ENCODE results near the gene IER5L. TPM values are rescaled to one million over a fixed set of nuclear protein-coding genes. Genes with fewer than 3 reads are reported as not detected.

Gene IER5L
- total and polyA plus RNA-seq, 9 of the 15 experiments (the other 6 are each of a cell fraction or from before 2014, with no cell fraction given): 0.14 to 11.9 (median 0.52) TPM

- TF ChIP-seq TBP (optimal IDR thresholded peaks at IDR 0.05; ENCODE audit: low read depth, low read length) (peak; percentile 53), AFF1 (IDR thresholded peaks at IDR 0.05; ENCODE audit: low read depth in 1 of 2, partially characterized antibody in 2 of 2) (no peak), SP1 (CRISPR knock-in tag; IDR thresholded peaks at IDR 0.05) (peak; percentile 88), NEUROD1 (IDR thresholded peaks at IDR 0.05; ENCODE audit: borderline replicate concordance, low read depth, low read length, partially characterized antibody) (peak; percentile 72), ZMIZ1 (IDR thresholded peaks at IDR 0.05; ENCODE audit: low read depth in 2 of 2, low read length in 2 of 2) (peak in 1 of 2 experiments; percentile 19; a peak in 1 of 4 replicates), ZNF639 (CRISPR knock-in tag; conservative IDR thresholded peaks at IDR 0.05 in 1 of 2, IDR thresholded peaks at IDR 0.05 in 1 of 2) (0 out of 4 replicates have a peak, but pooled peaks of 1 of the 2 experiments have one; percentile 22), ZNF197 (CRISPR knock-in tag; IDR thresholded peaks at IDR 0.05; ENCODE audit: low read depth) (no peak), RAD21 (CRISPR knock-in tag; conservative IDR thresholded peaks at IDR 0.05 in 1 of 2, IDR thresholded peaks at IDR 0.05 in 1 of 2) (peak; percentile 84 to 91), RBFOX2 (IDR thresholded peaks at IDR 0.05; ENCODE audit: low read depth, low read length) (peak; percentile 71), MCM5 (IDR thresholded peaks at IDR 0.05; ENCODE audit: low read depth) (no peak), DPF2 (IDR thresholded peaks at IDR 0.05) (no peak), SPI1 (IDR thresholded peaks at IDR 0.05; ENCODE audit: borderline replicate concordance, low read depth, low read length) (peak; percentile 34; the same call in 1 of the 2 replicates), MAZ (CRISPR knock-in tag; conservative IDR thresholded peaks at IDR 0.05 in 1 of 2, IDR thresholded peaks at IDR 0.05 in 1 of 2) (peak in 1 of 2 experiments; percentile 81; a peak in 3 of 4 replicates), HSF4 (CRISPR knock-in tag; IDR thresholded peaks at IDR 0.05; ENCODE audit: borderline replicate concordance) (no peak), SRSF9 (IDR thresholded peaks at IDR 0.05; ENCODE audit: borderline replicate concordance, low read depth, low read length) (no peak), RCOR1 (IDR thresholded peaks at IDR 0.05; ENCODE audit: borderline replicate concordance in 1 of 2, low read depth in 2 of 2, low read length in 2 of 2) (peak in 1 of 2 experiments; percentile 62; a peak in 2 of 4 replicates)
Observed at GRCh38 chr9:129174102-129174723, 3.8 kb downstream of the IER5L start (continued).

Data from K562 (cell line).